A673 (cell line): ENCODE results near the gene DKK3.

Source experiments
- CTCF ChIP-seq: fragments of 300-800, 200-600 bp; sonication (generic); conservative IDR thresholded peaks from 2 replicates; pipeline ENCODE4 v1.5.1; 2017; ENCODE audit warnings: low read depth, mild to moderate bottlenecking, antibody characterized with exemption, low read length, moderate library complexity, mixed read lengths
- EZH2 ChIP-seq: fragments of 200-600 bp; sonication (generic); IDR thresholded peaks from 2 replicates; pipeline ENCODE4 v1.6.1; 2017; ENCODE audit warnings: borderline replicate concordance, low read depth, mild to moderate bottlenecking, mixed read lengths, antibody characterized with exemption, low read length; ENCODE audit not compliant: poor library complexity, severe bottlenecking

DNA sequence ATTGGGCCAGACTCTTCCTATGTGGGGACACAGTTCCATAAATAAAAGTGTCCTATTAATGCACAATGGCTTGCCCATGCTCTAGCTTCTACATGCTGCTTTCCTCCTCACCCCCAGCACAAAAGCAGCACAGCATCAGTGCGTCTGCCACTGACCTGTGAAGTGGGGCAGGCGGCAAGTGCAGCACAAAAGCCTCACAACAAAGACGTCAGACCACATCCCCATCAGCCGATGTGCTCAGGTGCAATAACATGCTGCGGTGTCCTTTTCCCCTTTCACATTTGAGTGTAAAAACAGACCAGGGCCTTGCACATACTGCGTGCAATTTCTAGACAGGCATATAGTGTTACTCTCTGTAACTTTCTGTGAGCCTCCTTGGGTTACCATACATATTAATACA is 12.8 kb downstream of the DKK3 start:
- TF ChIP-seq CTCF (no peak), EZH2 (no peak)
